IgD-negative memory B cell (primary cell): ENCODE measurements around the gene FAM234B. TPM values are rescaled to one million over a fixed set of nuclear protein-coding genes. Genes with fewer than 3 reads are reported as not detected.
A peak's percentile ranks its signal among the peaks of the same experiment; 100 is the strongest.

Experiments
- H3K27ac Mint-ChIP-seq, 3 donors: one replicate each; pipeline ENCODE4 v1.8.0; 2020 to 2022; ENCODE audit warnings: mild to moderate bottlenecking in 3 of 3, mixed read lengths in 3 of 3, moderate library complexity in 1 of 3
- H3K27me3 Mint-ChIP-seq: one replicate; pipeline ENCODE4 v1.8.0; 2021; ENCODE audit warnings: mixed read lengths
- H3K36me3 Mint-ChIP-seq: one replicate; pipeline ENCODE4 v1.8.0; 2020; ENCODE audit warnings: mild to moderate bottlenecking, mixed read lengths
- H3K4me1 Mint-ChIP-seq, 3 donors: one replicate each; pipeline ENCODE4 v1.8.0; 2020 to 2022; ENCODE audit warnings: mixed read lengths in 3 of 3, mild to moderate bottlenecking in 1 of 3
- H3K4me3 Mint-ChIP-seq, 4 donors: one replicate each; pipeline ENCODE4 v1.8.0; 2020 to 2022; ENCODE audit warnings: mild to moderate bottlenecking in 4 of 4, mixed read lengths in 4 of 4, moderate library complexity in 3 of 4
- H3K9me3 Mint-ChIP-seq, 3 donors: one replicate each; pipeline ENCODE4 v1.8.0; 2020 to 2021; ENCODE audit warnings: mixed read lengths in 3 of 3, mild to moderate bottlenecking in 1 of 3
- polyA plus RNA-seq: library from polyadenylated mRNA; unstranded; fragments of 300-500 nt; fragmentation: Illumina TruSeq; gene quantifications from one replicate; pipeline ENCODE4 v1.2.3, GENCODE V29; 2021

Gene FAM234B
- polyA plus RNA-seq, 1 donor from 2014 or later, result 2.7 TPM

DNA sequence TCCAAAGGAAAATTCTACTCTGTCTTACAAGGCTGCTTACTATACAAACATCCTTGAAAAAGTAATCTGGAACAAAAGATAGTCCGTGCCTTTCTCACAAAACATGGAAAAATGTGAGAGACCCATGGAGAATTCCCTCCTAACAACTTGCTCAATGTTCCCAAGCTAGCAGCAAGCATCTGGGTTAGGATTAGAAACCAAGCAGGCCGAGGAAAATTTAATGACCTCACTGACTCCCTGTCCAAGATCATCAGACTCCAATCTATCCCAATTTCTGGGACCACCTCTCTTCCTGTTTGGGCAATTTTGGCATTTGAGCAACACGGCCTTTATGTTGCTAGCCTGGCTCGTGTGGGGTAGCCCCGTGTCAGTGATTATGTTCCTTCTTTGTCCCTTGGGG lies 77.4 kb downstream of the FAM234B start:
- Mint-ChIP-seq H3K4me3 (no peak overlapping the region), H3K36me3 (no peaks in the 10 kb centered on the region), H3K4me1 (peaks cover 0 to 5% (median 0%) of the 10 kb centered on the region in 3 donors), H3K27ac (no peak overlapping the region), H3K9me3 (no peaks in the 10 kb centered on the region), H3K27me3 (peaks cover 2% of the 10 kb centered on the region)

DNA sequence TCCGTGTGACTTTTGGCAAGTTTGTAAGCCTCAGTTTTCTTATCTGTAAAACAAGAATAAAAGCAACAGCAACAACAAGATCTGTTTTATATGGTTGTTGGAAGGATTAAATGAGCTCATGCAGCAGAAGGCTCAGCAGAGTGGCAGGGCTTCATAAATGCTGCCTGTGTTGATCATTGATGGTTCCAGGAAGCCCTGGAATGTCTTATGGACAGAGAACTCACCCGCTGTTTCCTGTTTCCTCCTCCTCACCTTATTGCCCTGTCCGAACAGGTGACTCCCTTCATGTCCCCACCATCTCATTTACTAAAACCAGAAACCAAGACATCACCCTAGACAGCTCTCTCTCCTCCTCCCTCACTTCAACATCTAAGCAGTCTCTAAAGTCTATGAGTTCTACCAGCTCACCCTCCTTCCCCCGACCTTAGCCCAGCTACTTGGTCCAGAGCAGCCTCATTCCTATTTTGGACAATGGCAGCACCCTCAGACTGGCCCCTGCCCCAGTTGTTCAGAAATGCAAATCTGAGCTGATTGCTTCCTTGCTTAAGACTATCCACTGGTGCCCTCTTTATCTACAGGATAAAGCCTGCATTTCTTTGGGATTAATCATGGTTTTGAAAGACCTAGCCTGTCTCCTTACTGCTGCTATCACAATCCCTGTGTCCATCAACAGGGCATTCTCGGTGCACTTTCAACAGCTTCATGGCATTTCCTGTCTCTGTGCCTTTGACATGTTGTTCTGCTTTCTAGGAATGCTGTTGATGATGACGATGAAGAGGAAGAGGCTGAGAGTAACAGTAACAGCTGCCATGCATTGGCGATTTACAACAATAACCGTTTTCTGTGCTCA lies 80.7 kb downstream of the FAM234B start:
- no peak overlapping the region for H3K27ac Mint-ChIP-seq
- no peak overlapping the region for H3K4me3 Mint-ChIP-seq
- H3K36me3 Mint-ChIP-seq, result no peaks in the 10 kb centered on the region

GRCh38 chr12:13125996-13126395 lies 81.8 kb downstream of the FAM234B start:
- peaks cover 0 to 4% (median 0%) of the 10 kb centered on the region in 3 donors for H3K4me1 Mint-ChIP-seq
- no peaks in the 10 kb centered on the region for H3K9me3 Mint-ChIP-seq
- peaks cover 7% of the 10 kb centered on the region for H3K27me3 Mint-ChIP-seq
- H3K4me3 Mint-ChIP-seq, result no peak overlapping the region
- H3K27ac Mint-ChIP-seq, result no peak overlapping the region
- H3K36me3 Mint-ChIP-seq, result no peaks in the 10 kb centered on the region

More for the DNA sequence above, 80.7 kb downstream of the FAM234B start:
- peaks cover 0 to 6% (median 0%) of the 10 kb centered on the region in 3 donors for H3K4me1 Mint-ChIP-seq
- H3K27me3 Mint-ChIP-seq, result peaks cover 3% of the 10 kb centered on the region
- no peaks in the 10 kb centered on the region for H3K9me3 Mint-ChIP-seq

DNA sequence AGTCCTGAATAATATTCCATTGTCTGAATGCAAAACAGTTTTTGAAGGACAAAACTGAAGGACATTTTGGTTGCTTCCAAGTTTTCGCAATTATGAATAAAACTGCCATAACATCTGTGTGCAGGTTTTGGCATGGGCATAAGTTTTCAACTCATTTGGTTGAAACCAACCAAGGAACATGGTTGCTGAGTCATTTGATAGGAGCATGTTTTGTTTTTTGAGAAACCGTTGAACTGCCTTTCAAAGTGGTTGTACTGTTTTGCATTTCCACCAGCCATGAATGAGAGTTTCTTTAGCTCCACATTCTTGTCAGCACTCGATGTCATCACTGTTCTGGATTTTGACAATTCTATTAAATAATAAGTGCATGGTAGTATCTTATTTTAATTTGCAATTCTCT lies 82.3 kb downstream of the FAM234B start:
- H3K27me3 Mint-ChIP-seq, result peaks cover 8% of the 10 kb centered on the region
- H3K27ac Mint-ChIP-seq, result no peak overlapping the region
- peaks cover 0 to 4% (median 0%) of the 10 kb centered on the region in 3 donors for H3K4me1 Mint-ChIP-seq
- no peaks in the 10 kb centered on the region for H3K36me3 Mint-ChIP-seq
- H3K9me3 Mint-ChIP-seq, result no peaks in the 10 kb centered on the region
- H3K4me3 Mint-ChIP-seq, result no peak overlapping the region

- no peaks in the 10 kb centered on the region for H3K9me3 Mint-ChIP-seq
- peaks cover 13% of the 10 kb centered on the region for H3K27me3 Mint-ChIP-seq
Observed at GRCh38 chr12:13127444-13127843, 83.3 kb downstream of the FAM234B start.

GRCh38 chr12:13128291-13128965 lies 84.2 kb downstream of the FAM234B start:
- Mint-ChIP-seq H3K4me3 (no peak overlapping the region), H3K27me3 (peaks cover 13% of the 10 kb centered on the region), H3K9me3 (no peaks in the 10 kb centered on the region), H3K4me1 (peaks cover 0 to 4% (median 0%) of the 10 kb centered on the region in 3 donors), H3K27ac (no peak overlapping the region), H3K36me3 (no peaks in the 10 kb centered on the region)

More at GRCh38 chr12:13127444-13127843, 83.3 kb downstream of the FAM234B start:
- no peak overlapping the region for H3K27ac Mint-ChIP-seq
- no peak overlapping the region for H3K4me3 Mint-ChIP-seq
- peaks cover 0 to 4% (median 0%) of the 10 kb centered on the region in 3 donors for H3K4me1 Mint-ChIP-seq
- no peaks in the 10 kb centered on the region for H3K36me3 Mint-ChIP-seq

DNA sequence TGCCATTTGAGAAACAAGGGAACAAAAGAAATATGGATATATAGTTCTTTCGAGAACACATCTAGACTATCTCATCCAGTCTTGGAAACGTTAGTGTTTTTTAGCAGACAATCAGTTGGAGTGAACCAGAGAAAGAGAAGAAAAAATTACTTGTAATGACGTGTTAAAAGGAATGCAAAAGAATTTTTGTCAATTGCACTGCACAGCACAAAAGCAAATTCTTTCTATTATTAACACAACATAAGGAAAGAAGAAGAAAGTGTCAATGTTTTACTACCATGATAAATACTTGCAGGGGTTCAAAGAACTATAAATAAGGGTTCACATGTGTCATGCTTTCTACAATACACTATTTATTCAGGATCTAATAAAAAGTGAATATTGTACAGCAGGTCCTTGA lies 86.8 kb downstream of the FAM234B start:
- H3K9me3 Mint-ChIP-seq, result no peaks in the 10 kb centered on the region
- no peaks in the 10 kb centered on the region for H3K36me3 Mint-ChIP-seq
- H3K27ac Mint-ChIP-seq, result no peak overlapping the region
- peaks cover 0 to 1% (median 0%) of the 10 kb centered on the region in 3 donors for H3K4me1 Mint-ChIP-seq
- H3K27me3 Mint-ChIP-seq, result peaks cover 18% of the 10 kb centered on the region
- H3K4me3 Mint-ChIP-seq, result peak overlapping the region in 1 of 4 donors; percentile 23

Other genes with a start within 250 kb of the FAM234B start
- gene DDX47, start 231.0 kb upstream of the FAM234B start, polyA plus RNA-seq, result 69.0 TPM
- gene GPRC5A, start 152.8 kb upstream of the FAM234B start, polyA plus RNA-seq, result not detected
- gene GPRC5D, start 92.2 kb upstream of the FAM234B start, polyA plus RNA-seq, result 1.4 TPM
- gene HEBP1, start 44.1 kb upstream of the FAM234B start, polyA plus RNA-seq, result 12.9 TPM
- not detected for gene GSG1, start 59.3 kb downstream of the FAM234B start, polyA plus RNA-seq
- gene EMP1, start 152.3 kb downstream of the FAM234B start, polyA plus RNA-seq, result not detected